Measurements from ENCODE around the gene ALX4. TPM values are rescaled to one million over a fixed set of nuclear protein-coding genes. Genes with fewer than 3 reads are reported as not detected.

ALX4 gene
- total and polyA plus RNA-seq, 2 of the 8 experiments (the other 6 are each of a cell fraction or from before 2014, with no cell fraction given) = not detected

DNA sequence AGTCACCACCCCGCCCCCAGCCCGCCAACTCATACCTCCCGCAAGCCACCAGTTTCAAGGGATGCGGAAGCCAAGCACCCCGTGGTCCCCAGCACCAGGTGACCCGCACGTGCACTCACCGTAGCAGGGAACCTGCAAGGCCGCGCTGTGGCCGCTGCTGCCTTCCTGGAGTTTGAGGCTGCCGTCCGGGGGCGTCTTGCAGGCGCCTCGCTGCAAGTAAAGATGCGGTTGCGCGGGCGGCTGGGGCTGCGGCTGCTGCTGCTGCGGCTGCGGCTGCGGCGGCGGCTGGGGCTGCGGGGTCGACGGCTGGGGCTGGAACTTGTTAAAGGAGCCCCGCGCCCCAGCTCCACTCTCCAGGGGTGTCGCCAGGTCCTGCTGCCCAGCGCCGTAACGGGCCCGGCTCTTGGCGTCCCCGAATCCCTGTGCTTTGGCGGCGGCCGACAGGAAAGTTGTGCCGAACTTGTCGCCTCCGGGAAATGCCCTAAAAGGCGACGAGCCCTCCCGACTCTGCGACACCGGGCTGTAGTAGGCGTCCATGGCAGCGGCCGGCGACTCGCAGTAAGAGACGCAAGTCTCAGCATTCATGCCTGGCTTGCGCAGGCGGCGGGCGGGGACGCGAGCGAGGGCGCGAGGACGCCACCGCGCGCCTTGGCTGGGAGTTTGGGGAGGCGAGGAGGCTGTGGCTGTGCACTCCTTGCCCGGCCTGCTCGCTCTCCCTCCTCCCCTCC lies at the start of gene ALX4 (continued):
- TF ChIP-seq POU5F1 (IDR thresholded peaks at IDR 0.05; ENCODE audit: low read depth, low read length) (no peak), RXRA (IDR thresholded peaks at IDR 0.05; ENCODE audit: insufficient read depth, low read depth, low read length) (no peak), POLR2AphosphoS5 (IDR thresholded peaks at IDR 0.05; ENCODE audit: low read depth, low read length) (no peak), KDM5A (IDR thresholded peaks at IDR 0.05; ENCODE audit: low read length) (no peak), BRCA1 (IDR thresholded peaks at IDR 0.05; ENCODE audit: low read depth, low read length) (no peak), NRF1 (IDR thresholded peaks at IDR 0.05; ENCODE audit: low read depth, low read length) (no peak), SIX5 (IDR thresholded peaks at IDR 0.05; ENCODE audit: low read depth, low read length) (no peak), BCL11A (IDR thresholded peaks at IDR 0.05; ENCODE audit: low read depth in 2 of 2, low read length in 2 of 2) (no peak), CTBP2 (IDR thresholded peaks at IDR 0.05; ENCODE audit: borderline replicate concordance, insufficient read depth, insufficient read length, low read length) (peak; percentile 97), RAD21 (IDR thresholded peaks at IDR 0.05 in 1 of 2, conservative IDR thresholded peaks at IDR 0.05 in 1 of 2; ENCODE audit: low read depth in 2 of 2, low read length in 2 of 2) (no peak; a peak in 1 of 4 replicates), JUND (IDR thresholded peaks at IDR 0.05; ENCODE audit: low read length) (no peak), GABPA (IDR thresholded peaks at IDR 0.05; ENCODE audit: borderline replicate concordance, insufficient read depth, low read length) (no peak), SAP30 (IDR thresholded peaks at IDR 0.05; ENCODE audit: insufficient read depth, insufficient replicate concordance, low read length) (no peak), SIN3A (conservative IDR thresholded peaks at IDR 0.05 in 1 of 2, IDR thresholded peaks at IDR 0.05 in 1 of 2; ENCODE audit: low read depth in 1 of 2, low read length in 2 of 2) (no peak; a peak in 1 of 4 replicates), SP4 (IDR thresholded peaks at IDR 0.05; ENCODE audit: low read length) (no peak), SIRT6 (IDR thresholded peaks at IDR 0.05; ENCODE audit: low read length) (no peak), CBX5 (IDR thresholded peaks at IDR 0.05; ENCODE audit: low read depth, low read length) (no peak), SUZ12 (IDR thresholded peaks at IDR 0.05; ENCODE audit: low read length) (peak; percentile 78), ZNF274 (IDR thresholded peaks at IDR 0.05; ENCODE audit: borderline replicate concordance, extremely low read depth, low read length) (no peak), TAF1 (IDR thresholded peaks at IDR 0.05; ENCODE audit: low read depth, low read length) (no peak), CHD1 (IDR thresholded peaks at IDR 0.05; ENCODE audit: low read depth, low read length) (no peak)
- TF ChIP-seq, protein P1, sequence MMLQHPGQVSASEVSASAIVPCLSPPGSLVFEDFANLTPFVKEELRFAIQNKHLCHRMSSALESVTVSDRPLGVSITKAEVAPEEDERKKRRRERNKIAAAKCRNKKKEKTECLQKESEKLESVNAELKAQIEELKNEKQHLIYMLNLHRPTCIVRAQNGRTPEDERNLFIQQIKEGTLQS (IDR thresholded peaks at IDR 0.05; ENCODE audit: insufficient read depth, low read depth, low read length) = no peak
- TF ChIP-seq, protein P2, sequence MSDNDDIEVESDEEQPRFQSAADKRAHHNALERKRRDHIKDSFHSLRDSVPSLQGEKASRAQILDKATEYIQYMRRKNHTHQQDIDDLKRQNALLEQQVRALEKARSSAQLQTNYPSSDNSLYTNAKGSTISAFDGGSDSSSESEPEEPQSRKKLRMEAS (IDR thresholded peaks at IDR 0.05) = peak; percentile 79
